SK-MEL-5 (cell line): ENCODE measurements around the gene LRRC75A. TPM values are rescaled to one million over a fixed set of nuclear protein-coding genes. Genes with fewer than 3 reads are reported as not detected.
A peak's percentile ranks its signal among the peaks of the same experiment; 100 is the strongest.
"Not testable (repeated sequence)": the region's sequence is repeated elsewhere in the genome, so short reads cannot be mapped to it uniquely, and the experiment has no call there.

Source experiments
- DNase-seq: peaks from one replicate; pipeline ENCODE4 v3.0.0-alpha.2; 2016; ENCODE audit warnings: low read depth, low spot score
- in situ Hi-C: cut with HindIII; loops from 2 replicates; pipeline ENCODE4 v1.10.0; 2016; ENCODE audit warnings: low sequenced_read_pairs, high pct_unique_total_duplicates, low pct_unique_long_range_greater_than_20kb
- total RNA-seq: library from RNA; depleted of rRNA; stranded (reverse); fragments of >200 nt; shearing (Covaris generic); gene quantifications from 2 replicates; pipeline ENCODE4 v1.2.3, GENCODE V29; 2014

The LRRC75A gene
- total RNA-seq, 1 experiment from 2014 or later, result 5.3 TPM

DNA sequence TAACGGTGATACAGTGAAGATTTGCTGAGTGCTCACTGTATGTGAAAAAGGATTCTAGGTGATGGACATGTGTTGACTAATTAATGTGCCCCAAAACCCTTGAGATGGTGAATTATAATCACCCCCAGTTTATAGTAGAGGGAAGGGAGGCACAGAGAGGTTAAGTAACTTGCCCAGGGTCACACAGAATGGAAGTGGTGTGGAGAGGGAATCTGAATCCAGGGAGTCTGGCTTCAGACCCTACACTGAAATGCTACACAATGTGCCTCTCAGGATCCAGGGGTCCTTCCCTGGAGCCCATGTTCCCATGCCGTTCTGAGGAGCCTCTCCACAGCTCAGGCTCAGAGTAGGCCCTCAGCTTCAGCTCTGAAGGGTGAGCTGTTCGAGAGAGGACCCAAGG, 65.0 kb downstream of the LRRC75A start:
- DNase-seq, result no peak
- in situ Hi-C loops, result no loop called here

- in situ Hi-C loops, result no loop called here
Observed at GRCh38 chr17:16425698-16426659, 66.0 kb downstream of the LRRC75A start.

DNA sequence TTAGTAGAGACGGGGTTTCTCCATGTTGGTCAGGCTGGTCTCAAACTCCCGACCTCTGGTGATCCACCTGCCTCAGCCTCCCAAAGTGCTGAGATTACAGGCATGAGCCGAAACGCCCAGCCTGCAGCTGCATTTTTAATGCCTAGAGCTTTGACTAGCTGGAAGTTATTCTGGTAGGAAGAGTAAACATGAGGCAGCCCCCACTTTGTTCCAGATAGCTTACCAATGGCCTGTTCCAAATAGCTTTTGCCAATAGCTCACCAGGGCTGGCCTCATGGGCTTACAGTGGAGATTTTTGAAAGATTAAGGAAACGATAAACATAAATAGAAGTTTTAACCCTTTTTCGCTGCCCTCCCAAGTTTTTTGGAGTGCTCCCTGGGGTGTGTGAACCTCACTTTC, 66.8 kb downstream of the LRRC75A start:
- in situ Hi-C loops, result no loop called here
- DNase-seq, result no peak

More at GRCh38 chr17:16425698-16426659, 66.0 kb downstream of the LRRC75A start:
- DNase-seq, result no peak

- no peak for DNase-seq
- in situ Hi-C loops, result no loop called here
Observed at GRCh38 chr17:16423226-16423872, 68.6 kb downstream of the LRRC75A start.

DNA sequence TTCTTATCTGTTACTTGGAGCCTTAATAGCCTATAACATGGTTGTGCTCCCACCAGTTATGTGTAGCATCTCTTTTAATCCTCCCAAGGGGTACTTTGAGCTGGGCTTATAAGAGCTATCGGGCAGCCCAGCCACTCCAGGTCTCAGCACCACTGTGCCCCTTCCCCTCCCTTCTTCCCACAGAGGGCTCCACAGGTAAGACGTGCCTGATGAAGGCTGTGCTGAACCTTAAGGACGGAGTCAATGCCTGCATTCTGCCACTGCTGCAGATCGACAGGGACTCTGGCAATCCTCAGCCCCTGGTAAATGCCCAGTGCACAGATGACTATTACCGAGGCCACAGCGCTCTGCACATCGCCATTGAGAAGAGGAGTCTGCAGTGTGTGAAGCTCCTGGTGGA, 69.6 kb downstream of the LRRC75A start:
- no peak for DNase-seq
- in situ Hi-C loops, result no loop called here

- in situ Hi-C loops, result no loop called here
- DNase-seq, result peak; percentile 37
Observed at GRCh38 chr17:16419929-16420271, 72.1 kb downstream of the LRRC75A start.

- DNase-seq, result peak; percentile 93
- in situ Hi-C loops, result no loop called here
Observed at GRCh38 chr17:16419074-16419928, 72.7 kb downstream of the LRRC75A start.

- in situ Hi-C loops, result no loop called here
- DNase-seq, result no peak
Observed at GRCh38 chr17:16418685-16419068, 73.3 kb downstream of the LRRC75A start.

DNA sequence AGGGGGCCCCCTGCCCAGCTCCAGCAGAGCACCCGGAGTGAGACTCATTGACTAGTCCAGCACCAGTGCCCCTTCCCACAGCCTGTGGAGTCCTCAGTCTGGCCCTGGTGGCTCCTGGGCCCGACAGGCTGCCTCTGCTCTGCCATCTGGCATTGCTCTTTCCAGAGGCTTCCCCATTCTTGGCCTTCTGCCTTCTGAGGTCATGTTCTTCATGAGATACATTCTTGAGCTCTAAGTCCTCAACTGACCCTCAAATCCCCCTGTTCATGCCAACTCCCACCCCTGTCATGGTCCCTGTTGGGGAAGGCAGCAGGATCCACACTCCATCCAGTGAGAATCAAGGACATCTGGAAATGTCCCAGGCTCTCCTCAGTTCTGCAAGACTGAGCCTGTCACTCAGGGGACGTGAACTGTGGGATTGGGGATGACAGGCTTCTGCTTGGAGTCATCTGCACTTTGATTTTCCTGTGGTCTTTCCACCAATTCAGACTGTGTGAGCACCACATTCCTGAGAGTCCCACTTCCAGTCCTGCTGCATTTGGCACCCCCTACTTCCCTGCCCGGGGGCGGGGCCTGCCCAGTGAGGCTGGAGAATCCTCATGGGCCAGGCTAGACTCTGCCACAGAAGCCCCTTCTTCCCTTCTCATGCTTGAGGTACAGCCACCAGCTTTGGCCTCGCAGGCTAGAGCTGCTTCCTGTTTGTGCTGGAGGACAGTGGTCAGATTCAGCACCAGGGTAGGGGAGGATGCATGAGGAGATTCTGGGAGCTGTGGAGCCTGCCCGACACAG, 73.9 kb downstream of the LRRC75A start:
- no peak for DNase-seq
- in situ Hi-C loops, result no loop called here

GRCh38 chr17:16417399-16417798, 74.6 kb downstream of the LRRC75A start:
- in situ Hi-C loops, result no loop called here
- no peak for DNase-seq

- DNase-seq, result peak; percentile 74
- in situ Hi-C loops, result no loop called here
Observed at GRCh38 chr17:16415031-16415924, 76.7 kb downstream of the LRRC75A start, which contains the start of gene TRPV2. TRPV2 (plus strand) TSS chr17:16415571; CDS start chr17:16417669, 2,098 bp downstream.

DNA sequence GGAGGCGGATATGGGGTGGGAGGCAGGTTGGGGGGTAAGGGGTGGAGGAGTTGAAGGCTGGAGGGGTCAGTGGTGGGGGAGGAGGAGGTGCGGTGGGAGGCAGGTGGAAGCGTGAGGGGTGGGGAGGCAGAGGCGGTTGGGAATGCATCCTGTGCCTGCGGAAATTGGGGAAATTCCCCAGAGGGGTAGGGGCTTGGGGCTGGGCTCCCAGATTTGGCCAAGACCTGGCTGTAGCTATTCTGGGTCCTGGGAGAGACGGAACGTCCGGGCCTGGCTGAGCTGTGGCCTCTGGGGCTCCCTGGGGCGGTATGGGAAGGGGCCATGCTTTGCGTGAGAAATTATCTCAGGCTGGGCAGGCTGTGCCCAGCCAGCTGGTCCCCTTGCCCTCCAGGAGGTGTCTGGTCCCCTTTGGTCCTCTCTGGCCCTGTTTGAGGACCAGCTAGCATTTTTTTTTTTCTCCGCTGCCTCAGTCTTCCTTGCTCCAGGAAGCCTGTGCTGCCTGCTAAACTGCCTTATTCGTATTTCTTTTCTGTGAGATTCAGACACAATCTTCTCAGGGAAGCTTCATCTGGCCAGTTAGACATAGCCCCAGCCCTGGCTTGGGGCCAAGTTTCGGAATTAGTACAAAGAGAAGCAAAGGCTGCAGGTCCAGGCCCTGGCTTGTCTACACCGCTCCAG, 83.9 kb downstream of the LRRC75A start:
- in situ Hi-C loops, result no loop called here
- DNase-seq, result peak; percentile 72

DNA sequence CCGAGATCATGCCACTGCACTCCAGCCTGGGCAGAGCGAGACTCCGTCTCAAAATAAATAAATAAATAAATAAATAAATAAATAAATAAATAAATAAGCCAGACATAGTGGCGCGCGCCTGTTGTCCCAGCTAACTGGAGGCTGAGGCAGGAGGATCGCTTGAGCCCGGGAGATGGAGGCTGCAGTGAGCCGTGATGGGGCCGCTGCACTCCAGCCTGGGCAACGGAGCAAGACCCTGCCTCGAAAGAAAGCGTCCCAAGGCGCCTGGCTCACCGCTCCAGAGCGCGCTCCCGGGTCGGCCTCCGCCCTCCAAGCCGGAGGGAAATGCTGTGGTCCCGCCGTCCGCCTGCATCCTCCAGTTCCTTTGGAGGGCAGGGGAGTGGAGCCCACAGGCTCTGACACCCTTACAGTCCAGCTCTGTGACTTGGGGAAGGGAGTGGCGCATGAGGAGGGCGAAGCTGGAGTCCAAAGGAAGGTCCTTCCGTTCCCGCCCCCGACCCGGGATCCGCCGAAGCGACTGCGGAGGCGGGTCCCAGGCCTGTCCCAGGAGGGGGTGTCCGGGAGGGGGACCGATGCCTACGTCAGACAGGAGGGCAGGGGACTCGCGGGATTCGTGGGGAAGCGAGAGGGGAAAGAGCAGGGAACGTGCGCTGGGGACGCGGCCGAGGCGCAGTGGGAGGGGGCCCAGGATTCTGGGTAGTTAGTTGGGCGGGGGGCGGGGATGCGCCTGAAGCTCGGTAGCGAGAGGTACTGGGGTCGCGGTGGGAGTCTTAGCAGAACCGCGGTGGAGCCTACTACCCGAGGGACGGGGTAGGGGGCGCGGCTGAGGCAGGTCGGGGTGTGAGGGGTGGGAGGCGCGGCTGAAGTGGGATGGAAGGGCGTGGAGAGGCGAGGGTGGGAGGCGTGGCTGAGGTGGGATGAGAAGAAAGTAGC, 85.0 kb downstream of the LRRC75A start:
- peak; percentile 26 for DNase-seq
- in situ Hi-C loops, result no loop called here

DNA sequence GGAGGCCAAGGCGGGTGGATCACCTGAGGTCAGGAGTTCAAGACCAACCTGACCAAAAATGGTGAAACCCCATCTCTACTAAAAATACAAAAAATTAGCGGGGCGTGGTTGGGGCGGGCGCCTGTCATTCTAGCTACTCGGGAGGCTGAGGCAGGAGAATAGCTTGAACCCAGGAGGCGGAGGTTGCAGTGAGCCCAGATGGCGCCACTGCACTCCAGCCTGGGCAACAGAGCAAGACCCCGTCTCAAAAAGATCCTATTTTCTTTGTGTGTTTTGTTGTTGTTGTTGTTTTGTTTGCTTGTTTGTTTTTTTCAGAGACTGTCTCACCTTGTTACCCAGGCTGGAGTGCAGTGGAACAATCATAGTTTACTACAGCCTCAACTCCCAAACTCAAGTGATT, 88.1 kb downstream of the LRRC75A start:
- DNase-seq, in situ Hi-C loops: not testable (repeated sequence)
